Measurements from ENCODE around the gene TGFBRAP1. TPM values are rescaled to one million over a fixed set of nuclear protein-coding genes. Genes with fewer than 3 reads are reported as not detected.

The TGFBRAP1 gene
- total and polyA plus RNA-seq, 9 of the 15 experiments (the other 6 are each of a cell fraction or from before 2014, with no cell fraction given): 3.7 to 18.0 (median 11.0) TPM

DNA sequence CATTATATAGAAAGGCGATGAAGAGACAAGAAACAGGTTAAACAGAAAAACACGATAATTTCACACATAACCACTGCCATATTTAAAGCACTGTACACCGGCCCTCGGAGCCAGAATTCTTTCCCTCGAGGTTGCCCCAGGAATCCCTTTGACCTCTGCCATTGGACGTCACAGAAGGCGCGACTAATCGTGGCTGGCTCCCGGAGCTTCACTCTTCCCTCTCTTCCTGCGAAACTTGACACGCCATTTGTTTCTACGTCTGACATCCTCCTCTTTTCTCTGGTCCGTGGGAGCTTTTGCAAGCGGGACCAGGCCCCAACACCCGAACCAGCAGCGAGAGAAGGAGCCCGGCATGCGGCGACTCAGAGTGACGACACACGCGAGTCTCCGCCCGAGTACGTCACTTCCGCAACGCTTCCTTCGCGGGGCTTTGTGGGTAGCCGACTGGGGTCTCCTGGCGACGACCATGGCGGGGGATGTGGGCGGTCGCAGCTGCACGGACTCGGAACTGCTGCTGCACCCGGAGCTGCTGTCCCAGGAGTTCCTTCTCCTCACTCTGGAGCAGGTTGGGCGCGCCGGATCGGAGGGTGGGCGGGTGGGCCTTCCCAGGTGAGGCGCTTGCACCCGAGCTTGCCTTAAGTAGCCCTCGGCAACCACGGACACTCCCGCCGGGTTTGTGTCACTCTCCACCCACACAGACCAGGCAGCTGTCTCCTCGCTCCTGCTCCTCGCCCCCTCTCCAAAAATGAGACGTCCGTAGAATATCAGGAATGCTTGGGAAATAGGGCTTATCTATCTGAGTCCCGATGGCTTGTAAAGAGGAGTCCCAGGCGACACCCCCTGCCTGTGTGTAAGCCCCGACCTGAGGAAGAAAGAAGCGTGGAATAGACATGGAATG is 7.8 kb upstream of the TGFBRAP1 start, which contains the start of gene C2orf49:
Gene C2orf49, plus strand, starts transcription at position 419 of the 898 bp plus-strand sequence. Its CDS starts 48 bp downstream, at position 467.
- WGBS (ENCODE audit: insufficient coverage, low coverage, missing lambda C conversion rate): under 1% methylated on average over 56 of the region's 58 CpGs
- TF ChIP-seq HCFC1 (IDR thresholded peaks at IDR 0.05; ENCODE audit: low read depth, low read length): peak; percentile 77
- 0 out of 4 replicates have a peak, but pooled peaks of 1 of the 2 experiments have one; percentile 9 for TF ChIP-seq RAD21 (CRISPR knock-in tag; conservative IDR thresholded peaks at IDR 0.05 in 1 of 2, IDR thresholded peaks at IDR 0.05 in 1 of 2)
- TF ChIP-seq, protein P1, sequence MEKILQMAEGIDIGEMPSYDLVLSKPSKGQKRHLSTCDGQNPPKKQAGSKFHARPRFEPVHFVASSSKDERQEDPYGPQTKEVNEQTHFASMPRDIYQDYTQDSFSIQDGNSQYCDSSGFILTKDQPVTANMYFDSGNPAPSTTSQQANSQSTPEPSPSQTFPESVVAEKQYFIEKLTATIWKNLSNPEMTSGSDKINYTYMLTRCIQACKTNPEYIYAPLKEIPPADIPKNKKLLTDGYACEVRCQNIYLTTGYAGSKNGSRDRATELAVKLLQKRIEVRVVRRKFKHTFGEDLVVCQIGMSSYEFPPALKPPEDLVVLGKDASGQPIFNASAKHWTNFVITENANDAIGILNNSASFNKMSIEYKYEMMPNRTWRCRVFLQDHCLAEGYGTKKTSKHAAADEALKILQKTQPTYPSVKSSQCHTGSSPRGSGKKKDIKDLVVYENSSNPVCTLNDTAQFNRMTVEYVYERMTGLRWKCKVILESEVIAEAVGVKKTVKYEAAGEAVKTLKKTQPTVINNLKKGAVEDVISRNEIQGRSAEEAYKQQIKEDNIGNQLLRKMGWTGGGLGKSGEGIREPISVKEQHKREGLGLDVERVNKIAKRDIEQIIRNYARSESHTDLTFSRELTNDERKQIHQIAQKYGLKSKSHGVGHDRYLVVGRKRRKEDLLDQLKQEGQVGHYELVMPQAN (IDR thresholded peaks at IDR 0.05; ENCODE audit: borderline replicate concordance): peak; percentile 94
- TF ChIP-seq, protein P2, sequence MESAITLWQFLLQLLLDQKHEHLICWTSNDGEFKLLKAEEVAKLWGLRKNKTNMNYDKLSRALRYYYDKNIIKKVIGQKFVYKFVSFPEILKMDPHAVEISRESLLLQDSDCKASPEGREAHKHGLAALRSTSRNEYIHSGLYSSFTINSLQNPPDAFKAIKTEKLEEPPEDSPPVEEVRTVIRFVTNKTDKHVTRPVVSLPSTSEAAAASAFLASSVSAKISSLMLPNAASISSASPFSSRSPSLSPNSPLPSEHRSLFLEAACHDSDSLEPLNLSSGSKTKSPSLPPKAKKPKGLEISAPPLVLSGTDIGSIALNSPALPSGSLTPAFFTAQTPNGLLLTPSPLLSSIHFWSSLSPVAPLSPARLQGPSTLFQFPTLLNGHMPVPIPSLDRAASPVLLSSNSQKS (CRISPR knock-in tag; IDR thresholded peaks at IDR 0.05): no peak
- TF ChIP-seq SMARCE1 (IDR thresholded peaks at IDR 0.05): no peak
- TF ChIP-seq PRPF4 (IDR thresholded peaks at IDR 0.05; ENCODE audit: insufficient read depth, low read depth, low read length, poor library complexity, severe bottlenecking): no peak
- TF ChIP-seq, protein P3, sequence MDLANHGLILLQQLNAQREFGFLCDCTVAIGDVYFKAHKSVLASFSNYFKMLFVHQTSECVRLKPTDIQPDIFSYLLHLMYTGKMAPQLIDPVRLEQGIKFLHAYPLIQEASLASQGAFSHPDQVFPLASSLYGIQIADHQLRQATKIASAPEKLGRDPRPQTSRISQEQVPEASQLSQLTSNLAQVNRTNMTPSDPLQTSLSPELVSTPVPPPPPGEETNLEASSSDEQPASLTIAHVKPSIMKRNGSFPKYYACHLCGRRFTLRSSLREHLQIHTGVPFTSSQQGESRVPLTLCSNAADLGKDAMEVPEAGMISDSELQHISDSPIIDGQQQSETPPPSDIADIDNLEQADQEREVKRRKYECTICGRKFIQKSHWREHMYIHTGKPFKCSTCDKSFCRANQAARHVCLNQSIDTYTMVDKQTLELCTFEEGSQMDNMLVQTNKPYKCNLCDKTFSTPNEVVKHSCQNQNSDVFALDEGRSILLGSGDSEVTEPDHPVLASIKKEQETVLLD (IDR thresholded peaks at IDR 0.05): no peak
- TF ChIP-seq CXXC5 (CRISPR knock-in tag; IDR thresholded peaks at IDR 0.05): peak; percentile 93
- TF ChIP-seq MEF2A (IDR thresholded peaks at IDR 0.05; ENCODE audit: control insufficient read depth, low read depth, low read length): no peak
- peak; percentile 88 for TF ChIP-seq KAT8 (IDR thresholded peaks at IDR 0.05; ENCODE audit: low read depth)
- TF ChIP-seq SOX6 (IDR thresholded peaks at IDR 0.05): no peak
- TF ChIP-seq ZSCAN29 (IDR thresholded peaks at IDR 0.05): no peak
- TF ChIP-seq NRF1 (conservative IDR thresholded peaks at IDR 0.05 in 1 of 2, IDR thresholded peaks at IDR 0.05 in 1 of 2): 0 out of 4 replicates have a peak, but pooled peaks have one; percentile 21 to 25
- peak; percentile 93 for TF ChIP-seq ESRRA (IDR thresholded peaks at IDR 0.05; ENCODE audit: borderline replicate concordance, low read depth)

More for the DNA sequence above, 7.8 kb upstream of the TGFBRAP1 start, which contains the start of gene C2orf49:
- peaks cover 59% of the 10 kb centered on the region for H3K79me2 ChIP-seq (ENCODE audit: control insufficient read depth, insufficient read depth, low read length)
- FAIRE-seq (peak; percentile 81), DNase-seq (ENCODE audit: extremely low read depth in 1 of 4, low spot score in 3 of 4) (peak; percentile 86 to 93 (median 88)), ATAC-seq (peak; percentile 91)
- peaks cover 3 to 24% of the 10 kb centered on the region in 2 experiments; a peak in 3 of 5 replicates for H3K4me1 ChIP-seq (replicated peaks in 1 of 2; ENCODE audit: control insufficient read depth in 2 of 2, insufficient read depth in 2 of 2, low read length in 2 of 2)
- peak within 1 kb of the TSS; percentile 100 for H2AFZ ChIP-seq (ENCODE audit: low read depth, low read length)
- H3K4me3 ChIP-seq: peak within 1 kb of the TSS; percentile 60
- no TSS peak for BruUV-seq (replicated peaks)
- no peaks in the 10 kb centered on the region for H4K20me1 ChIP-seq (replicated peaks; ENCODE audit: control insufficient read depth, insufficient read depth, low read length)
- POLR2A ChIA-PET: interaction anchor here (1.0 to 2.0 kb wide), 4 partner anchors 8 to 22 kb away, joined by 4 to 7 read pairs (median 6); partner anchors contain the start of gene TGFBRAP1
- CTCF ChIA-PET (ENCODE audit: low intra/inter-chr PET ratio): no interaction called here
- H3K9me1 ChIP-seq (ENCODE audit: control insufficient read depth, insufficient read depth, low read length): no peaks in the 10 kb centered on the region
- peaks cover 41% of the 10 kb centered on the region for H3K36me3 ChIP-seq (ENCODE audit: control insufficient read depth, insufficient read depth, low read length)
- peak within 1 kb of the TSS; percentile 98 to 99 for H3K9ac ChIP-seq (ENCODE audit: insufficient read depth in 1 of 2, low read depth in 2 of 2, low read length in 2 of 2)
- H3K27ac ChIP-seq (ENCODE audit: extremely low read depth, low read depth, low read length): peak within 1 kb of the TSS; percentile 99
- H3K9me3 ChIP-seq (replicated peaks; ENCODE audit: control insufficient read depth, insufficient read depth, low read depth, low read length): no peaks in the 10 kb centered on the region
- H3K4me2 ChIP-seq (ENCODE audit: insufficient read depth, low read length): peak within 1 kb of the TSS; percentile 84
- intact Hi-C loops (cut with micrococcal nuclease) (no loop called here), in situ Hi-C loops (cut with MboI) (no loop called here)
- H3K27me3 ChIP-seq (ENCODE audit: control insufficient read depth in 2 of 2, insufficient read depth in 2 of 2, low read length in 2 of 2): no peaks in the 10 kb centered on the region
